Measurements from ENCODE around the gene NFAM1.

Gene NFAM1

DNA sequence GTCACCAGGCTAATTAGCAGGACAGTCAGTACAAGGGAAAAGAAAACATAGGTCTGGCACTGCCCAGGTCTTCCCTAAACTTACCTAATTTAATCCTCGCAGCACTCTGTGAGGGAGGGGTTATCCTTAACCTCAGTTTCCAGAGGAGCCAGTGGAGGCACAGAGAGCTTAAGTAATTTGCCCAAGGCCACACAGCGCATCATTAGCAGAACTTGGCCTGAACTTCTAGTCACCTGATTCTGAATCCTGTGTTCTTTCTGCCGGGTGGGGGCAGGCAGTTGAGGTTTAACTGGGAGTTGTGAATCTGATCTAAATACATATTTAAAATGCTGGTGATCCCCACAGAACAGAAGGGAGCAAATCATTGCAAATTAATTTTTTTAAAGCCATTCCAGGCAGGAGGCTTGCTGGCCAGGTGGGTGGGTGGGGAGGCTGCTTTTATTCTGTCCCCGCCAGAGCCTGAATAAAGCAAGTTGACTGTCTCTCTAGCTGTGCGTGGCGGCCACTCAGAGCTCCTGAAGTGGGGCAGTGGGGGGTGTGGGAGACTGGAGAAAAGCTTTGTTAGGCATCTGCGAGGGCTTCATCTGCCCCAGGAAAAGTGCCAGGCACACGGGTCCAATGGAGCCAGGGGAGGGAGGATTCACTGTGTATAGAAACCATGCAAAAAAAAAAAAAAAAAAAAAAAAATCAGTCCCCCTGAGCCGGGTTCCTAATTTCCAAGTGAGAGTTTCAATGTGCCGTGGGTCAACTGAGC lies 66.1 kb downstream of the NFAM1 start:
- TF ChIP-seq TCF7L2 (IDR thresholded peaks at IDR 0.05; ENCODE audit: borderline replicate concordance, low read depth, low read length) (peak; percentile 7), ZFHX2 (tag by site-specific recombination; conservative IDR thresholded peaks at IDR 0.05) (no peak), ZNF677 (tag by site-specific recombination; IDR thresholded peaks at IDR 0.05) (no peak), ZNF768 (tag by site-specific recombination; IDR thresholded peaks at IDR 0.05) (peak; percentile 86; the same call in 1 of the 2 replicates), WT1 (tag by site-specific recombination; IDR thresholded peaks at IDR 0.05) (0 out of 2 replicates have a peak, but pooled peaks have one; percentile 31), ZNF623 (tag by site-specific recombination; IDR thresholded peaks at IDR 0.05) (no peak)
- TF ChIP-seq, protein P1, sequence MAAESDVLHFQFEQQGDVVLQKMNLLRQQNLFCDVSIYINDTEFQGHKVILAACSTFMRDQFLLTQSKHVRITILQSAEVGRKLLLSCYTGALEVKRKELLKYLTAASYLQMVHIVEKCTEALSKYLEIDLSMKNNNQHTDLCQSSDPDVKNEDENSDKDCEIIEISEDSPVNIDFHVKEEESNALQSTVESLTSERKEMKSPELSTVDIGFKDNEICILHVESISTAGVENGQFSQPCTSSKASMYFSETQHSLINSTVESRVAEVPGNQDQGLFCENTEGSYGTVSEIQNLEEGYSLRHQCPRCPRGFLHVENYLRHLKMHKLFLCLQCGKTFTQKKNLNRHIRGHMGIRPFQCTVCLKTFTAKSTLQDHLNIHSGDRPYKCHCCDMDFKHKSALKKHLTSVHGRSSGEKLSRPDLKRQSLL (tag by site-specific recombination; IDR thresholded peaks at IDR 0.05), result no peak
- TF ChIP-seq, protein P2, sequence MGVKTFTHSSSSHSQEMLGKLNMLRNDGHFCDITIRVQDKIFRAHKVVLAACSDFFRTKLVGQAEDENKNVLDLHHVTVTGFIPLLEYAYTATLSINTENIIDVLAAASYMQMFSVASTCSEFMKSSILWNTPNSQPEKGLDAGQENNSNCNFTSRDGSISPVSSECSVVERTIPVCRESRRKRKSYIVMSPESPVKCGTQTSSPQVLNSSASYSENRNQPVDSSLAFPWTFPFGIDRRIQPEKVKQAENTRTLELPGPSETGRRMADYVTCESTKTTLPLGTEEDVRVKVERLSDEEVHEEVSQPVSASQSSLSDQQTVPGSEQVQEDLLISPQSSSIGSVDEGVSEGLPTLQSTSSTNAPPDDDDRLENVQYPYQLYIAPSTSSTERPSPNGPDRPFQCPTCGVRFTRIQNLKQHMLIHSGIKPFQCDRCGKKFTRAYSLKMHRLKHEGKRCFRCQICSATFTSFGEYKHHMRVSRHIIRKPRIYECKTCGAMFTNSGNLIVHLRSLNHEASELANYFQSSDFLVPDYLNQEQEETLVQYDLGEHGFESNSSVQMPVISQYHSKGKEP (tag by site-specific recombination; IDR thresholded peaks at IDR 0.05), result no peak
- TF ChIP-seq, protein P3, sequence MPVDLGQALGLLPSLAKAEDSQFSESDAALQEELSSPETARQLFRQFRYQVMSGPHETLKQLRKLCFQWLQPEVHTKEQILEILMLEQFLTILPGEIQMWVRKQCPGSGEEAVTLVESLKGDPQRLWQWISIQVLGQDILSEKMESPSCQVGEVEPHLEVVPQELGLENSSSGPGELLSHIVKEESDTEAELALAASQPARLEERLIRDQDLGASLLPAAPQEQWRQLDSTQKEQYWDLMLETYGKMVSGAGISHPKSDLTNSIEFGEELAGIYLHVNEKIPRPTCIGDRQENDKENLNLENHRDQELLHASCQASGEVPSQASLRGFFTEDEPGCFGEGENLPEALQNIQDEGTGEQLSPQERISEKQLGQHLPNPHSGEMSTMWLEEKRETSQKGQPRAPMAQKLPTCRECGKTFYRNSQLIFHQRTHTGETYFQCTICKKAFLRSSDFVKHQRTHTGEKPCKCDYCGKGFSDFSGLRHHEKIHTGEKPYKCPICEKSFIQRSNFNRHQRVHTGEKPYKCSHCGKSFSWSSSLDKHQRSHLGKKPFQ (tag by site-specific recombination; IDR thresholded peaks at IDR 0.05), result no peak
- TF ChIP-seq, protein P4, sequence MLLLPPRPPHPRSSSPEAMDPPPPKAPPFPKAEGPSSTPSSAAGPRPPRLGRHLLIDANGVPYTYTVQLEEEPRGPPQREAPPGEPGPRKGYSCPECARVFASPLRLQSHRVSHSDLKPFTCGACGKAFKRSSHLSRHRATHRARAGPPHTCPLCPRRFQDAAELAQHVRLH (tag by site-specific recombination; IDR thresholded peaks at IDR 0.05), result 0 out of 2 replicates have a peak, but pooled peaks have one; percentile 20
- ChIA-PET CTCF (interaction anchor here (0.6 kb wide), 1 partner anchor 9 kb away, joined by 4 read pairs; no protein-coding TSS in a partner anchor), POLR2A (interaction anchor here (0.5 to 0.7 kb wide), 2 partner anchors 161 to 275 kb away, joined by 3 to 12 read pairs; partner anchors contain the start of gene NDUFA6)
- Histone ChIP-seq H3K36me3 (ENCODE audit: control insufficient read depth in 2 of 2, insufficient read depth in 1 of 2, low read length in 2 of 2) (no peaks in the 10 kb centered on the region), H3K9me3 (ENCODE audit: control insufficient read depth, insufficient read depth, low read depth, low read length) (no peaks in the 10 kb centered on the region), H3K4me3 (ENCODE audit: low read depth, low read length) (no peak overlapping the region), H3K4me1 (ENCODE audit: control insufficient read depth, insufficient read depth, low read length) (peaks cover 23% of the 10 kb centered on the region), H3K27ac (ENCODE audit: extremely low read depth, low read depth, low read length) (no peak overlapping the region)

DNA sequence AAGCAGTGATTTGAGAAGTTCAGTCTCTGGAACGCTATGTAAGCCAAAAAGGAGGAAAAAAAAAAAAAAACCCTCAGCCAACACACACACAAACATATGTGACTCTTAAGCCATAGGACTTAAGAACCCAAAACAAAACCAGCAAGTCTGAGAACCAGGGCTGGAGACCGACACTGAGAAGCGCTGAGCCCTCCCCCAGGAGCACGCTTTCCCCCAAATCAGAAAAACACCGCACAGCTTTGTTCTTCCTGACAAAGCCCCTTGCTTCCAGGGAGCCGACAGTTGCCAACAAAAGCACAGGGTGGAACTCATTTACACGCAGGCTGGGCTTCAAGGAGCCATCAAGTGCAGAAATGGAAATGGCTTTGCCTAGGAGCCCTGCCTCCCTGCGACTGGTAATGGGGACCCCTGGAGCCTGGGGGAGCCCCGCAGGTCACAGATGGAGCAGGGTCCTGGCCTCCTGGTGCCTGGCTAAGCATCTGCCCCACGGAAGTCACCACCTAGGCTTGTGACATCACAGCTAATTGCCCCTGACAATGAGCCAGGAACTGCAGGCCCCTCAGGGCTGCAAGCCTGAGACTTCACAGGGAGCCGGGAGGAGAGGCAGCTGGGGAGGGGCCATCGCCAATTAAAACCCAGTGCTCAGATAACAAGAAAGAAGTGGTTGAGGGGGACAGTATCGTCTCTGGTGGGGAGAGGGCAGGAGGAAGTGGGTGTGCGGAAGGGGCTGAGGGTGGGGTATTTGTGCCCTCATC lies 66.9 kb downstream of the NFAM1 start:
- no peaks in the 10 kb centered on the region for H3K36me3 ChIP-seq (ENCODE audit: control insufficient read depth in 2 of 2, insufficient read depth in 1 of 2, low read length in 2 of 2)
- peak overlapping the region; percentile 63 for H3K27ac ChIP-seq (ENCODE audit: extremely low read depth, low read depth, low read length)
- H3K4me3 ChIP-seq (ENCODE audit: low read depth, low read length), result no peak overlapping the region
- no peaks in the 10 kb centered on the region for H3K9me3 ChIP-seq (ENCODE audit: control insufficient read depth, insufficient read depth, low read depth, low read length)
- ChIA-PET CTCF (interaction anchor here (0.6 to 1.1 kb wide), 6 partner anchors 10 to 1024 kb away, joined by 3 to 7 read pairs (median 4); no protein-coding TSS in a partner anchor), POLR2A (interaction anchor here (0.7 kb wide), 1 partner anchor 65 kb away, joined by 4 read pairs; no protein-coding TSS in a partner anchor)
- H3K4me1 ChIP-seq (ENCODE audit: control insufficient read depth, insufficient read depth, low read length), result peaks cover 23% of the 10 kb centered on the region
- TF ChIP-seq ZFP37 (tag by site-specific recombination; IDR thresholded peaks at IDR 0.05), result no peak
- TF ChIP-seq GFI1B (tag by site-specific recombination; IDR thresholded peaks at IDR 0.05), result no peak
- TF ChIP-seq ZNF155 (tag by site-specific recombination; IDR thresholded peaks at IDR 0.05), result no peak
- TF ChIP-seq ZNF146 (tag by site-specific recombination; IDR thresholded peaks at IDR 0.05), result no peak
- TF ChIP-seq ZBTB1 (tag by site-specific recombination; IDR thresholded peaks at IDR 0.05), result no peak; the same call in 1 of the 2 replicates
- TF ChIP-seq, protein P5, sequence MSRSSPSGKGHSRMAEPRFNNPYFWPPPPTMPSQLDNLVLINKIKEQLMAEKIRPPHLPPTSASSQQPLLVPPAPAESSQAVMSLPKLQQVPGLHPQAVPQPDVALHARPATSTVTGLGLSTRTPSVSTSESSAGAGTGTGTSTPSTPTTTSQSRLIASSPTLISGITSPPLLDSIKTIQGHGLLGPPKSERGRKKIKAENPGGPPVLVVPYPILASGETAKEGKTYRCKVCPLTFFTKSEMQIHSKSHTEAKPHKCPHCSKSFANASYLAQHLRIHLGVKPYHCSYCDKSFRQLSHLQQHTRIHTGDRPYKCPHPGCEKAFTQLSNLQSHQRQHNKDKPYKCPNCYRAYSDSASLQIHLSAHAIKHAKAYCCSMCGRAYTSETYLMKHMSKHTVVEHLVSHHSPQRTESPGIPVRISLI (tag by site-specific recombination; IDR thresholded peaks at IDR 0.05), result 0 out of 2 replicates have a peak, but pooled peaks have one; percentile 19
- peak; percentile 46; the same call in 1 of the 2 replicates for TF ChIP-seq ZNF335 (tag by site-specific recombination; conservative IDR thresholded peaks at IDR 0.05)
- TF ChIP-seq ZNF138 (tag by site-specific recombination; IDR thresholded peaks at IDR 0.05; ENCODE audit: borderline replicate concordance), result no peak
- no peak for TF ChIP-seq SCRT2 (tag by site-specific recombination; IDR thresholded peaks at IDR 0.05)
- TF ChIP-seq, protein P6, sequence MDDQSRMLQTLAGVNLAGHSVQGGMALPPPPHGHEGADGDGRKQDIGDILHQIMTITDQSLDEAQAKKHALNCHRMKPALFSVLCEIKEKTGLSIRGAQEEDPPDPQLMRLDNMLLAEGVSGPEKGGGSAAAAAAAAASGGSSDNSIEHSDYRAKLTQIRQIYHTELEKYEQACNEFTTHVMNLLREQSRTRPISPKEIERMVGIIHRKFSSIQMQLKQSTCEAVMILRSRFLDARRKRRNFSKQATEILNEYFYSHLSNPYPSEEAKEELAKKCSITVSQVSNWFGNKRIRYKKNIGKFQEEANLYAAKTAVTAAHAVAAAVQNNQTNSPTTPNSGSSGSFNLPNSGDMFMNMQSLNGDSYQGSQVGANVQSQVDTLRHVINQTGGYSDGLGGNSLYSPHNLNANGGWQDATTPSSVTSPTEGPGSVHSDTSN (CRISPR knock-in tag; IDR thresholded peaks at IDR 0.05), result no peak
- peak; percentile 97 for TF ChIP-seq ZSCAN16 (tag by site-specific recombination; IDR thresholded peaks at IDR 0.05)
- no peak; the same call in 1 of the 2 replicates for TF ChIP-seq ZNF266 (tag by site-specific recombination; IDR thresholded peaks at IDR 0.05; ENCODE audit: low read depth)
- no peak for TF ChIP-seq ZNF239 (tag by site-specific recombination; IDR thresholded peaks at IDR 0.05)
- peak; percentile 99 for TF ChIP-seq GLIS1 (tag by site-specific recombination; IDR thresholded peaks at IDR 0.05)
- no peak for TF ChIP-seq ZNF140 (tag by site-specific recombination; IDR thresholded peaks at IDR 0.05)
- peak; percentile 59 for TF ChIP-seq SP7 (tag by site-specific recombination; IDR thresholded peaks at IDR 0.05)
- no peak for TF ChIP-seq ZNF302 (tag by site-specific recombination; IDR thresholded peaks at IDR 0.05; ENCODE audit: low read depth)

Data from HEK293 (cell line).